A549 (cell line): ENCODE data around the gene CELF5.
"Not testable (repeated sequence)": the region's sequence is repeated elsewhere in the genome, so short reads cannot be mapped to it uniquely, and the experiment has no call there.

ENCODE experiments used
- NPAS2 ChIP-seq: fragments of 250-450 bp; sonication (Bioruptor Pico); IDR thresholded peaks from 2 replicates; pipeline ENCODE4 v1.8.0; 2022; ENCODE audit warnings: mild to moderate bottlenecking, moderate library complexity, borderline replicate concordance
- RAD21 ChIP-seq, 2 experiments: fragments of >200 bp in 1 of 2; sonication (Bioruptor Twin) in 1 of 2; formaldehyde crosslinking in 1 of 2; IDR thresholded peaks in 1 of 2; conservative IDR thresholded peaks in 1 of 2; 2 replicates in 1 of 2; 3 replicates in 1 of 2; pipeline ENCODE4 v1.6.1; 2012 to 2018; ENCODE audit warnings: inconsistent platforms in 1 of 2
- ZFP36 ChIP-seq: fragments of 450-650 bp; IDR thresholded peaks from 2 replicates; pipeline ENCODE4 v1.6.1; 2014; ENCODE audit warnings: borderline replicate concordance; ENCODE audit not compliant: partially characterized antibody
- TF ChIP-seq, protein P1 (sequence below): fragments of >200 bp; sonication (Bioruptor Twin); formaldehyde crosslinking; IDR thresholded peaks from 3 replicates; pipeline ENCODE4 v1.5.1; 2016
- TF ChIP-seq, protein P2 (sequence below): IDR thresholded peaks from 2 replicates; pipeline ENCODE4 v1.6.1; 2012

DNA sequence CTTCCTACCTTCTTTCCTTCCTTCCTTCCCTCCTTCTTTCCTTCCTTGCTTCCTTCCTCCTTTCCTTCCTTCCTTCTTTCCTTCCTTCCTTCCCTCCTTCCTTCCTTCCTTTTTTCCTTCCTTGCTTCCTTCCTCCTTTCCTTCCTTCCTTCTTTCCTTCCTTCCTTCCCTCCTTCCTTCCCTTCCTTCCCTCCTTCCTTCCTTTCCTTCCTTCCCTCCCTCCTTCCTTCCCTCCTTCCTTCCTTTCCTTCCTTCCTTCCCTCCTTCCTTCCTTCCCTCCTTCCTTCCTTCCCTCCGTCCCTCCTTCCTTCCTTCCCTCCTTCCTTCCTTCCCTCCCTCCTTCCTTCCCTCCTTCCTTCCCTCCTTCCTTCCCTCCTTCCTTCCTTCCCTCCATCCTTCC lies 107.8 kb downstream of the CELF5 start:
- not testable (repeated sequence) for TF ChIP-seq ZFP36; RAD21 (conservative IDR thresholded peaks at IDR 0.05 in 1 of 2, IDR thresholded peaks at IDR 0.05 in 1 of 2); NPAS2 (CRISPR knock-in tag)
- TF ChIP-seq, protein P1, sequence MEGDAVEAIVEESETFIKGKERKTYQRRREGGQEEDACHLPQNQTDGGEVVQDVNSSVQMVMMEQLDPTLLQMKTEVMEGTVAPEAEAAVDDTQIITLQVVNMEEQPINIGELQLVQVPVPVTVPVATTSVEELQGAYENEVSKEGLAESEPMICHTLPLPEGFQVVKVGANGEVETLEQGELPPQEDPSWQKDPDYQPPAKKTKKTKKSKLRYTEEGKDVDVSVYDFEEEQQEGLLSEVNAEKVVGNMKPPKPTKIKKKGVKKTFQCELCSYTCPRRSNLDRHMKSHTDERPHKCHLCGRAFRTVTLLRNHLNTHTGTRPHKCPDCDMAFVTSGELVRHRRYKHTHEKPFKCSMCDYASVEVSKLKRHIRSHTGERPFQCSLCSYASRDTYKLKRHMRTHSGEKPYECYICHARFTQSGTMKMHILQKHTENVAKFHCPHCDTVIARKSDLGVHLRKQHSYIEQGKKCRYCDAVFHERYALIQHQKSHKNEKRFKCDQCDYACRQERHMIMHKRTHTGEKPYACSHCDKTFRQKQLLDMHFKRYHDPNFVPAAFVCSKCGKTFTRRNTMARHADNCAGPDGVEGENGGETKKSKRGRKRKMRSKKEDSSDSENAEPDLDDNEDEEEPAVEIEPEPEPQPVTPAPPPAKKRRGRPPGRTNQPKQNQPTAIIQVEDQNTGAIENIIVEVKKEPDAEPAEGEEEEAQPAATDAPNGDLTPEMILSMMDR: not testable (repeated sequence)
- TF ChIP-seq, protein P2, sequence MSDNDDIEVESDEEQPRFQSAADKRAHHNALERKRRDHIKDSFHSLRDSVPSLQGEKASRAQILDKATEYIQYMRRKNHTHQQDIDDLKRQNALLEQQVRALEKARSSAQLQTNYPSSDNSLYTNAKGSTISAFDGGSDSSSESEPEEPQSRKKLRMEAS: not testable (repeated sequence)
